Superior temporal gyrus (tissue), 1 donor: ENCODE data around the gene CACNA1G.
A peak's percentile ranks its signal among the peaks of the same experiment; 100 is the strongest.

Experiments
- DNase-seq: peaks from one replicate; pipeline ENCODE4 v3.0.0-alpha.2; 2016; ENCODE audit errors: extremely low spot score

CACNA1G gene

GRCh38 chr17:50613007-50613992 is 52.8 kb downstream of the CACNA1G start:
- DNase-seq: no peak

DNA sequence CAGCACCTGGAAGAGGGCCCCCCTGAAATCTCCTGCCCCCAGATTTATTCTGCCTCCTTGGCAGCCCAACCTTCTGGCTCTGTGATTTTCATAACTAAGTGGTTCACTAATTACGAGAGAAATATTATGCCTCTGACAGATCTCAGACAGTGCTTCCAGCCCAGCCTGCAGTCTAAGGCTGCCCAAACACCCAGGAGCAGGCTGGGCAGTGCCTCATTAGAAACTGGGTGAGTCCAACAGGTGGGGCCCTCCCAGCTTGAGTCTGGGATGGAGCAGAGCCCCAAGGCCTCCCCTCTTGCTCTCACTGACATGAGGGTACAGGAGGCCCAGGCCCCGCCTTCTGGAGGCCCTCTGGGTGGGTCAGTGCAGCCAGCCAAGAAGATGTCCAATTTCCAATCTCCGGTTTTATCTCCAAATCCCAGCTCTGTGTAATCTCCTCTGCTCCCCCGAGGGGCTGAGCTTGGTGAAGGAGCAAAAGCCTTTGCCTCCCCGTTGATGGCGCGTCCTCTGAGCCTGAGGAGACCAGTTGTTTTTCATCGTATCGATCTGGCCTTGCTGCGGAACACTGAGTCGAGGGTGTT is 54.0 kb downstream of the CACNA1G start:
- no peak for DNase-seq

DNA sequence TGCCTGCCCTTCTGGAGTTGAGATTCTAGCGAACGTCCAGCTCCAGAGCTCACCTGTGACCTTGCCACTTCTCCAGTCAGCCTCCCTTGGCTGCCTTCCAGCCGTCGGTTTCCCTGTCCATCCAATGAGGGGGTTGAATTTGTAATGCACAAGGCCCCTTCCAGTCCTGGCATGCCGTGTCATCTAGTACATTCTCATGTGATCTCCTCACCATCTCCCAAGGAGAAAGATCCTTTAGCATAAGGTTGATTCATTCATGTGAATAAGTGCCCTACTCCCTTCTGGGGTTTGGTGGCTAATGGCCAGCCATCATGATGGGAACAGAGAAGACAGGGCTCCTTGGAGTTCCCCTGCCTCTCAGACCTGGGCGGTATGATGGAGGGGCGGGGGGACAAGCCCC is 55.3 kb downstream of the CACNA1G start:
- DNase-seq: no peak

GRCh38 chr17:50618300-50618699 is 57.8 kb downstream of the CACNA1G start:
- DNase-seq: no peak

GRCh38 chr17:50618941-50619340 is 58.4 kb downstream of the CACNA1G start:
- no peak for DNase-seq

- no peak for DNase-seq
Observed at GRCh38 chr17:50619489-50619888, 59.0 kb downstream of the CACNA1G start.

DNA sequence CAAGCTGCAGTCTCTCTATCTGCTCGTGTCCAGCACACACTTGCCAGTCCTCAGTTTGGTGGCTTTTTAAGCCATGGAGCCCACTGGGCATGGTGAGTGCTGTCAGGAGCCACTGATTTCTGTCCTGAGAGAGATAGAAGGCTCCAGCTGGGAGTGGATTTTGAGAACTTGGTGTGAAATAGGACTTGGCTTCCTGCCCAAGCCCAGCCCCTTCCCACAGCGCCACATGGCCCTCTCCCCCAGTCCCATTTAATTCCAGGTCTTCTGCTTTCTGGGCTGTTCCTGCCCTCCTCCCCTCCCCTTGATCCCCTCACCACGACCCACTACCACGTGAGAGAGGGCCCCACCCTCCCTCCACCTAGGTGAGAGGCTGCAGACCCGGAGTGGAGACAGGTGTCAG is 59.7 kb downstream of the CACNA1G start:
- DNase-seq: no peak

GRCh38 chr17:50620858-50621257 is 60.3 kb downstream of the CACNA1G start:
- DNase-seq: no peak

DNA sequence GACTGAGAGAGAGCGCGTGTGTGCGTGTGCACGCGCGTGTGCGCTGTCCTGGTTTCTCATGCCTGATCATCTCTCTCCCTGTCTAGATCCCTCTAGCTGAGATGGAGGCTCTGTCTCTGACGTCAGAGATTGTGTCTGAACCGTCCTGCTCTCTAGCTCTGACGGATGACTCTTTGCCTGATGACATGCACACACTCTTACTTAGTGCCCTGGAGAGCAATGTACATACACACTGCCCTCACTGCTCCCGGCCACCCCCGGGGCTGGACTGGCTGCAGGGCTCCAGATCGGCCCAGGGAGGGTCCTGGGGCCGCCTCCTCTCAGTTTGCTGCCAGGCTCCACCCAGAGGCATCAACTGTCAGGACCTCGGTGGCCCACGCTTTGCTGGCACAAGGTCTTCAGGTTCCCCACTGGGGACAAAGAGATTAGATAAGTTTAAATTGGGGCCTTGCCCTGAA is 61.1 kb downstream of the CACNA1G start:
- peak; percentile 43 for DNase-seq

DNA sequence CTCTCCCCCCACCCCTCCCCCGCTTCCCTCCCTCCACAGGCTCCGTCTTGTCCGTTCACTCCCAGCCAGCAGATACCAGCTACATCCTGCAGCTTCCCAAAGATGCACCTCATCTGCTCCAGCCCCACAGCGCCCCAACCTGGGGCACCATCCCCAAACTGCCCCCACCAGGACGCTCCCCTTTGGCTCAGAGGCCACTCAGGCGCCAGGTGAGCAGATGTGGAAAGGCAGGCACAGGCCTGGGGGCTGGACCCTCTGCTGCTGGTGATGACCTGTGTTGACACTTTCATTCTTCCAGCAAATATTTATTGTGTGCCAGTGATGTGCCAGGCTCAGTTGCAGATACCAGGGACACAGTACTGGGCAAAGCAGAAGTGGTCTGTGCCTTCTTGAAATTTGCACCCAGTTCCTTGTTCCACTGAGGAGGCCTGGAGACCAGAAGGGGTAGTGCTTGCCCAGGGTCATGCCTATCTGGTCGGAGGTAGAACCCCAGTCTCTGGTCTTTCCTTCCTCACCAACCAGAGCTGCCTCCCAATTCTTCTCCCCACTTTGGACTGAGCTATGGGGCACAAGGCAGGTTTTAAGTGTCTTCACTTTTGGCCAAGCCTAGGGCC is 63.9 kb downstream of the CACNA1G start:
- DNase-seq: no peak

DNA sequence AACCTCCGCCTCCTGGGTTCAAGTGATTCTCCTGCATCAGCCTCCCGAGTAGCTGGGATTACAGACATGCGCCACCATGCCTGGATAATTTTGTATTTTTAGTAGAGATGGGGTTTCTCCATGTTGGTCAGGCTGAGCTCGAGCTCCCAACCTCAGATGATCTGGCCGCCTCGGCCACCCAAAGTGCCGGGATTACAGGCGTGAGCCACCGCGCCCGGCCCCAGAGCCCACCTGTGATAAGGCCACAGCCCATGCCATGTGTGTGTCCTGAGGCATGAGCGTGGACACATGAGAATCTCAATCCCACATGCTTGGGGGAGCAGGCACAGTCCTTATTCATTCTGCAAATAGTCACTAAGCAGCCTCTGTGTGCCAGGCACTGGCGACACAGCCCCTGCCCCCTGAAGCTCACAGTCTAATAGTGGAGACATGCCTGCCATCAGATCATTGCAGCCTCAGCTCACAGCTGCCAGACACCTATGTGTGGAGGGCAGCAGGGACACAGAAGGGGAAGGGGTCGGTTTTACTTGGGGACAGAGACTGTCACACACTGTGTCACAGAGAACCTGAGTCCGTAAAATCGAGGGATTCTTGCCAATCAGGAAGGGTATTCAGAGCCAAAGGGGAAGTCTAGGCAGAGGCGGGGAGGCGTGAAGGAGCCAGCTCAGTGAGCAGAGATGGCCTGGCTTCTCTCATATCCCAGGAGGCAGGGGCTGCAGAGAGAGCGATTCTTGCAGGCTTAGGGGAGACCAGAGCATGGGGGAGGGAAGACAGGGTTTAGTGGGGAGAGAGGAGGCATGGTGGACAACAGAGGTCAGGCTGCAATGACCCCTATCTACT is 64.7 kb downstream of the CACNA1G start:
- DNase-seq: no peak

- DNase-seq: peak; percentile 46
Observed at GRCh38 chr17:50626037-50626574, 65.6 kb downstream of the CACNA1G start.

GRCh38 chr17:50627036-50627781 is 66.7 kb downstream of the CACNA1G start:
- no peak for DNase-seq

DNA sequence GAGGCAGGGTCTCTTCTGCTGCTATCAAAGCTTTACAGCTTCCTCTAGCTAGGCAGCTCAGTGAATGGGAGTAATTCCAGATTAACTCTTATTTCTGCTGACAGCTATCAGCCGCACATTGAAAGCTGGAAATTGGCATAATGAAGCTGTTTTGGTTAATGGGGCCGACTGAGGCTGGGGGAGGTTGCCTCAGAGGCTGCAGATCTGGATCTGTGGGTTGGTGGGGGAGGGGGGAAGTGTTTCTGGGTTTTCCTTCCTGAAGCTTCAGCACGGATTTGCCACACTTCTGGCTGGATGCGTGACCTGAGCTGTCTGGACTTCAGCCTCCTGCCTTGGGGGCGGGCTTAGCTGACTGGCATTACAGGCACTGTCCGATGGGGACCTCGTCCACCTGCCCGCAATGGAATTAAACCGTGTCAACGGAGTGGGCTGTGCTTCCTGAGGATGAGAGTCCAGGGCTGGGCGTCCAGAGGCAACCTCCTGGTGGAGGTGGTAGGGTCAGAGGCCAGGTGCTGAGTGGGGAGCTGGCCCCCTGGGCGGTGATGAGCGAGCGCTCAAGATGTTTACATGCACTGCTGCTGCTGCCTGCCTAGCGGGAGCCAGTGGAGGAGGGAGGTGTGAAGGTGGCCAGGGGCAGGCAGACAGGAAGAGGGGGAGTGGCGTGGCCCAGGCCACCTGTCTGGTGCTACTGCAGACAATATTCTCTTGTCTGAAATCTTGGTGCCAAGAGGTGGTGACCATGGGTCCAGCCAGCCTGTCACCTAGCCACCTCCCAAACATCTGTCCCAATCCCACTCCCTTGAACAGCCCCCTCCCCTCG is 67.5 kb downstream of the CACNA1G start:
- DNase-seq: no peak

DNA sequence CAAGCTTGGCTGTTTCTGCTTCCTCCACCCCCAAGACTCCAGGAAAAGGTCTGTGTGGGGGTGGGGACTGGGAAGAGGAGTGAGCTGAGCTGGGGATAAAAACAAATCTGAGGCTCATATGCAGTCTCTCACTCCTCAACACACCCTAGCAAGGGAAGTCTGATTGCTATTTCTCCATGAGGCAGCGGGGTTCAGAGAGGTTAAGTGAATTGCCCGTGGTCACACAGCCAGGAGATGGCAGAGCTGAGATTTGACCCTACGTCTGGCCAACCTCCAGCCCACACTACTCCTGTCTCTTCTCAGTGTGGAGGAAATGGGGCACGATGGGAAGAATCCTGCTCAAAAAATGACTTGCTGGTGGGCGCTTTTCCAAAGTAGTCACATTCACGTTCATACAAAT is 69.4 kb downstream of the CACNA1G start:
- DNase-seq: no peak

DNA sequence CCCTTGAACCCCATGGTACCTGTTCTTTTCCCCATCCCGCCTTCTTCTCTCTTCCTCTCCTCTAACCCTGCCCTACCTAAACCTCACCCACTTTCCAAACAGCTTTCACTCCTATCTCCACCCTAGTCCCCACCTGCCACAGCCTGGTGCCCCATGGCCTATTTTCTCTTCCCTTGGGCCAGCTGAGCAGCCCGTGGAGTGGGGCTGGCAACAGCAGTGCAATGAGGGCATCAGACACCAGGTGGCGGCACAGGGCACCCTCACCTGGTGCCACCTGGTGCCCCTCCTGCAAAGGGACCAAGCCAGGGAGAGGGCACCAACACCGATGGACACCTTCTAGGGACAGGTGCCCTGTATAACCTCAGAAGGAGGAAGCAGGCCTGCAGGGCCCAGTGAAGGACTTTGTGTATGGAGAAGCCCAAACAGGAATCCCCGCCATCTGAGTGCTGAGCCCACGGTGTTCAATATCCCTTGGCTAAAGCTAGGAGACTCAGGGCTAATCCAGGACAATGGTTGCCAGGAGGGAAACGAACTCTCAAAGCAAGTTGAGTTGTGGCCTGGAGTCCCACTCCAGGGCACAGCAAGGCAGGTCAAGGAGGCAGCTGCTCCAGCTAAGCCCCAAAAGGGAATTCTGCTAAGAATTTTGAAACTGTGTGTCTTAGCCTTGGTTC is 70.1 kb downstream of the CACNA1G start:
- DNase-seq: no peak

DNA sequence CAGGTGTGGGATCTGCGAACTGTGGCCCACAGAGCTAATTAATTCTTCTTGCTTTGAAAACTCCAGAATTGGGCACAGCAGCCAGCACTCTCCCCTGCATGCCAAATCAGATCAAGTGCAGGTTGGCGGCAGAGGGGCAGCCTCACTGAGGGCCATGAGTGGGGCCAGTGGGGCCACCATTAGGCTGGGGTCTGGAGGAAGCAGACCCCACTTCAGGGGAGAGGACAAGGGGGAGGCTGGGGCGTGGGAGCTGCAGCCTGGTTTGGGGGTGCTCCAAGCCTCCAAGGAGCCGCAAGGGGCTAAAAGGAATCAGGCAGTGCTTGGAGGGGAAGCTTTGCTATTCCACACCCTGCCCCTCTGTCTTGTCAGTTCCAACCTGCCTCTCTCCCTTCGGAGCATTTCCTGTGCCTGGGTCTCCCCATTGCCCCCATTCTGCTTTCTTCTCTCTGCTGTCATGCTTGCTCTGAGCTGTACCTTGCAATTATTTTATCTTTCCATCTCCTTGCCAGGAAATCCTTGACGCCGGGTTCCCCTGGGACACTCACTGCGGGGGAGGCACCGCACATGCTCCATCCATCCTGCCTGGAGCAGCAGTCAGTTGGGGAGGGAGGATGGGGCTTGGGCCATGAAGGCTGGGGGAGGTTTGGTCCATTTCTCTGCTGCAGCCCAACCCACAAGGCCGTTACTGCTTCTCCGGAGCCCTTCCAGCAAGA is 70.8 kb downstream of the CACNA1G start:
- DNase-seq: no peak

DNA sequence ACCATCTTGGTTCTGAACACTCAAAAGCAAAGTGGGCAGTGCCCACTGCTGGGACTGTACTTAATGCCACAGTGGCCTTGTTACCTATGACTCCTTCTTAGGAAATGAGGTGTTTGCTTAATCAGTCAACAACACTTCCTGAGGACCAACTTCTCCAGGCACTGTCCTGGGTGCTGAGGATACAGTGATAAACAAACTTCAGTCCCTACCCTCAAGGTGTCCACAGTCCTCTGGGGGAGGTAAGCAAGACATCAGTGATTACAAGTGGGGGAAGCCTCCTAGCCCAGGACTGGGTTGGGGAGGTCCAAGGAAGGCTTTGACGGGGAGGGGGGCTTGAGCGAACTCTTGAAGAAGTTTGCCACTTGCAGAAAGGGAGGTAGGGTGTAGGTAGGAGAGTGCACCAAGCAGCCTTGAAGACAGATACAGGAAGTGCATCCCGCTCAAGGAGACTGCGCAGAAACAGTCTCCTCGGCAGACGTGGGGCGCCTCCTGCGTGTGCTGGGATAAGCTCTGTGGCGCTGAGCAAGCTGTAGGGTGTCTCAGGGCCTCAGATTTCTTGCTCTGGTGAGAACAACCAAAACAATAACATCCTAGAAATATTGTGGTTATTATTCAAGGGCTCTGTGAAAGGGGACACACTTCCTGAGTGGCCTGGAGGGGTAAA is 71.5 kb downstream of the CACNA1G start:
- no peak for DNase-seq
